ENCODE measurements around the gene EFNA2. TPM values are rescaled to one million over a fixed set of nuclear protein-coding genes. Genes with fewer than 3 reads are reported as not detected.

Gene EFNA2
- total RNA-seq, 1 experiment from 2014 or later, result 14.3 TPM

- H3K4me2 ChIP-seq (ENCODE audit: insufficient read depth, insufficient read length, low read length), result no peak overlapping the region
- peak overlapping the region in 1 of 2 experiments; percentile 68; a peak in 2 of 5 replicates for H3K4me3 Mint-ChIP-seq
- H4K20me1 ChIP-seq (ENCODE audit: control insufficient read depth, insufficient read depth, insufficient read length), result no peaks in the 10 kb centered on the region
- DNase-seq, result peak; percentile 89
- H2BK20ac ChIP-seq (ENCODE audit: low read depth, low read length, poor library complexity, severe bottlenecking), result no peak overlapping the region
- H3K27ac ChIP-seq (ENCODE audit: insufficient read length, low read depth, low read length), result no peak overlapping the region
- no peaks in the 10 kb centered on the region for H3K9me3 Mint-ChIP-seq
- H3K27me3 ChIP-seq (ENCODE audit: insufficient read depth, low read length), result no peaks in the 10 kb centered on the region
- no peak overlapping the region for H3K14ac ChIP-seq (ENCODE audit: insufficient read depth, low read length)
- H2BK5ac ChIP-seq (ENCODE audit: insufficient read length, low read length), result no peak overlapping the region
- H3K23me2 ChIP-seq (ENCODE audit: insufficient read length, low read depth, low read length, poor library complexity, severe bottlenecking), result peaks cover 8% of the 10 kb centered on the region
- no peak overlapping the region for H4K91ac ChIP-seq (ENCODE audit: insufficient read length, low read depth, low read length)
- no peak overlapping the region for H4K8ac ChIP-seq (replicated peaks; ENCODE audit: insufficient read length, low read depth, low read length)
- H3K36me3 Mint-ChIP-seq (ENCODE audit: insufficient read depth in 1 of 3, low read depth in 3 of 3), result peaks cover 0 to 34% (median 13%) of the 10 kb centered on the region in 3 experiments; a peak in 5 of 7 replicates
- no peak overlapping the region for H2BK120ac ChIP-seq (ENCODE audit: low read depth, low read length, poor library complexity, severe bottlenecking)
- no peak overlapping the region for H3K9ac ChIP-seq (ENCODE audit: extremely low read depth, insufficient read length, low read length)
- no peaks in the 10 kb centered on the region for H3K4me1 ChIP-seq (ENCODE audit: insufficient read depth, low read length)
- no CpG with 5 or more reads among the region's 10 CpGs for WGBS (ENCODE audit: extremely low coverage, insufficient read length, low lambda C conversion rate)
- H2AK5ac ChIP-seq (ENCODE audit: insufficient read length, low read length), result no peak overlapping the region
- no peak overlapping the region for H4K5ac ChIP-seq (ENCODE audit: insufficient read length, low read depth, low read length)
- no peak overlapping the region for H3K23ac ChIP-seq (ENCODE audit: insufficient read length, low read depth, low read length)
- no peak overlapping the region for H2BK12ac ChIP-seq (ENCODE audit: insufficient read length, low read depth, low read length)
- no peak overlapping the region for H2AFZ ChIP-seq (ENCODE audit: low read length)
- H3K27ac Mint-ChIP-seq, result peak overlapping the region in 1 of 3 experiments; percentile 83; a peak in 2 of 7 replicates
- H3K79me1 ChIP-seq (ENCODE audit: insufficient read depth, low read depth, low read length, poor library complexity, severe bottlenecking), result no peaks in the 10 kb centered on the region
- no peak overlapping the region for H2BK15ac ChIP-seq (ENCODE audit: low read depth, low read length)
- H3K9me3 ChIP-seq (ENCODE audit: control insufficient read depth, low read depth, low read length), result no peaks in the 10 kb centered on the region
- no peak overlapping the region for H3K56ac ChIP-seq (ENCODE audit: insufficient read length, low read depth, low read length)
- peak; percentile 97 for TF ChIP-seq CTCF (conservative IDR thresholded peaks at IDR 0.05)
- peaks cover 10% of the 10 kb centered on the region for H3K27me3 Mint-ChIP-seq (ENCODE audit: low read depth)
- H3K4me1 Mint-ChIP-seq, result peaks cover 15 to 20% of the 10 kb centered on the region in 2 experiments
- no peak overlapping the region for H3K4ac ChIP-seq (ENCODE audit: low read depth, low read length)
- H3T11ph ChIP-seq (ENCODE audit: low read length), result no peak overlapping the region
- H3K18ac ChIP-seq (ENCODE audit: insufficient read length, low read depth, low read length), result no peak overlapping the region
- no peaks in the 10 kb centered on the region for H3K79me2 ChIP-seq (ENCODE audit: insufficient read depth, low read length)
These were observed 5.8 kb upstream of the EFNA2 start for GRCh38 chr19:1279782-1280341.
